GM18867 (cell line): ENCODE measurements around the gene ANKRD11.
"Not testable (repeated sequence)": the region's sequence is repeated elsewhere in the genome, so short reads cannot be mapped to it uniquely, and the experiment has no call there.

Experiments
- ATAC-seq: cut with Tn5 transposase; IDR thresholded peaks from one replicate; pipeline ENCODE4 v1.9.1; 2021; ENCODE audit warnings: mild to moderate bottlenecking, moderate library complexity; ENCODE audit not compliant: unreplicated experiment

Gene ANKRD11

GRCh38 chr16:89369266-89369895 is 121.0 kb downstream of the ANKRD11 start:
- no peak for ATAC-seq

DNA sequence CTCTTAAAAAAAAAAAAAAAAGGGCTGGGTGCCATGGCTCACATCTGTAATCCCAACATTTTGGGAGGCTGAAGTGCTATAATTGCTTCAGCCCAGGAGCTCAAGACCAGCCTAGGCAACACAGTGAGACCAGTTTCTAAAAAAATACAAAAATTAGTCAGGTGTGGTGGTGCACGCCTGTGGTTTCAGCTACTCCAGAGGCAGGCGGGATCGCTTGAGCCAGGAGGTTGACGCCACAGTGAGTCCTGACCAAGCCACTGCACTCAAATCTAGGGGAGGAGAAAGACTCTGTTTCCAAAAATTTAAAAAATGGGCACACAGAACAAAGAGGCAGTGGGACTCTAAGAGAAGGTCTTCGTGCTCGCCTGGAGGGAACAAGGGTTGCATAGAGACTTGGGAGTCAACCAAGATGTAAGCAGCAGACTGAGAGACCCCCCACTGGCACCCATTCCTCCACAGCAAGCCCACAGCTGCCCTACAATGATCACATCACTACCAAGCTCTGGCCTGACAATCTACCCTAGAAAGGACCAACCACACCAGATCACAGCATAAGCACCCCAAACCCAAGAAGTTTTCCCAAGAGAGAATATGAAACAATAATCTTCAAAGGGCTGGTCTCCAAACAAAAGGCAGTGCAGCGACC is 121.6 kb downstream of the ANKRD11 start:
- no peak for ATAC-seq

GRCh38 chr16:89367538-89367915 is 122.8 kb downstream of the ANKRD11 start:
- no peak for ATAC-seq

GRCh38 chr16:89366561-89367537 is 123.5 kb downstream of the ANKRD11 start:
- no peak for ATAC-seq

- no peak for ATAC-seq
Measured at GRCh38 chr16:89365996-89366395, 124.4 kb downstream of the ANKRD11 start.

DNA sequence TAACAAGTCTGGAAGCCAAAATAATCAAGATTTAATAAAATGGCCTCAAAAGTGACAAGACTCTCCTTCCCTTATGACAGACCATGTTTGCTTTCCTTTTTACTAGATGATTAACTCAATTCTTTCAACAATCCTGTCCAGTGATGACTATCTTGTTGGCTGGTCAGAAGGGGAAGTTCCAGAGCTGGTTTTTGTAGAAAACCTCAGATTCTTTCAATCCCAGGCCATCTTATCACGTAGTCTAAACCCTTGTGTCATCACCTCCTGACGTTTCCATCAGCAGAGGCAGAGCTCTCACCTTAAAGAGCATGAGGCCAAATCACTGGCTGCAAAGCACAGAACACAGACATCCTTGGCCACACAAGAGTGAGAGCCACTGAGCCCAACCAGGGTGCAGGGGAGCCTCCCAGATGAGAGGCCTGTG is 125.3 kb downstream of the ANKRD11 start:
- no peak for ATAC-seq

- ATAC-seq, result no peak
Measured at GRCh38 chr16:89364606-89365005, 125.8 kb downstream of the ANKRD11 start.

DNA sequence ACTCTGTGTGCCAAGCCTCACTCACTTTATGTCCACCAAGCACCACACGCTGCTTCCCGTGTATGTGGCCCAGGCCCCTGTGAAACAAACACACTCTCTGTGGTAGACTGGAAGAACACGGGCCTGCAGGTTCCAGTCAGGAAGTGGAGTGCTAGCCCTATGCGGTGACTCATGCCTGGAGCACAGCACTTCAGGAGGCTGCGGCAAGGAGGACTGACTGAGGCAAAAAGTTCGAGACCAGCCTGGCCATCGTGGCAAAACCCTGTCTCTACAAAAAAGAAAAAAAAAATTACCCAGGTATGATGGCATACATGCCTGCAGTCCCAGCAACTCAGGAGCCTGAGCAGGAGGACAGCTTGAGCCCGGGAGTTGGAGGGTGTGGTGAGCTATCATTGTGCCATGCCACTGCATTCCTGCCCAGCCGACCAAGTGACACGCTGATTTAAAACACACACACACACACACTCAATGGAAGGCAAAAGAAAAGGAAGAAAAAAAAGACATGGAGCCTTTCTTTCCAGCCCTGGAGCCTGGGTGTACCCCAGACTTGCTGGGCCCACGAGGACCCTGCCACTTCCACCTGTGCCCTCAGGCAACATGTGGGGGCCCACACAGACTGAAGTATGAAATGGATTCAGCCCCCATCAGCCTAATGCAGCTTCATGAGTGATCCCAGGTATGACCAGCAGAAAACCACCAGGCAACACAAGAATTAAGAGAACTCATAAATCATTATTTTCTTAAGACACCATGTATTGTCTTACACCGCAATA is 126.6 kb downstream of the ANKRD11 start:
- no peak for ATAC-seq

DNA sequence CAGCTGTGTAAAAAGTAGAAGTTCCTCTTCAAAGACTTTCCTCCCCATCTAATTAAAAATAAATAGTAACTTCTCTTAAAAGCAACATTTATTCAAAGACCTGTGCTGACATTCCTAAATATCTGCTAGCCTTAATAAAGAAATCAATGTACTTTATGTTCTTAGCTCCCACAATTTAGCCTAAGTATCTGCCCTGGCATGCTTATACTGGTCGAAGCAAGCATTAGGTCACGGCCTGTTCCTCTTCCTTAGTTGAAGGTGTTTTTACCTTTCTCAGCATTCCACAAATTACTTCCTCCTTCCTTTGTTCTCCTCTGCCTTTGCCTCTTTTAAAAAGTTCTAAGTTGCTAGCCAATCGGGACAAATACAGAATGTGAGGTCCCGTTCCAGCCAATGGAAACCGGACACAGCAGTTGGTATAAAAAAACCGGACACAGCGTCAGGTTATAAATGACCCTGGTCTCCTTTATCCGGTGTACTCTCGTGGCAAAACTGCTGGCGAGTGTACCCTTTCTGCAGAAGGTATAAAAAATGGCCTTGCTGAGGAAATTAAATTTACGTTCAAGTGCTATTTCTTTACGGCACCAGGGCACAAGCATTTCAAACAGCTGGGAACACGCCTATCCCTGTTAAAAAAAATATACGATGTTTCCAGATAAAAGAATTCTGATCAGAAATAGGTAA is 127.7 kb downstream of the ANKRD11 start:
- not testable (repeated sequence) for ATAC-seq

- peak; percentile 63 for ATAC-seq
Measured at GRCh38 chr16:89361751-89362539, 128.4 kb downstream of the ANKRD11 start.

GRCh38 chr16:89360760-89361435 is 129.5 kb downstream of the ANKRD11 start:
- ATAC-seq, result peak; percentile 50

- no peak for ATAC-seq
Measured at GRCh38 chr16:89359264-89360147, 130.9 kb downstream of the ANKRD11 start.

DNA sequence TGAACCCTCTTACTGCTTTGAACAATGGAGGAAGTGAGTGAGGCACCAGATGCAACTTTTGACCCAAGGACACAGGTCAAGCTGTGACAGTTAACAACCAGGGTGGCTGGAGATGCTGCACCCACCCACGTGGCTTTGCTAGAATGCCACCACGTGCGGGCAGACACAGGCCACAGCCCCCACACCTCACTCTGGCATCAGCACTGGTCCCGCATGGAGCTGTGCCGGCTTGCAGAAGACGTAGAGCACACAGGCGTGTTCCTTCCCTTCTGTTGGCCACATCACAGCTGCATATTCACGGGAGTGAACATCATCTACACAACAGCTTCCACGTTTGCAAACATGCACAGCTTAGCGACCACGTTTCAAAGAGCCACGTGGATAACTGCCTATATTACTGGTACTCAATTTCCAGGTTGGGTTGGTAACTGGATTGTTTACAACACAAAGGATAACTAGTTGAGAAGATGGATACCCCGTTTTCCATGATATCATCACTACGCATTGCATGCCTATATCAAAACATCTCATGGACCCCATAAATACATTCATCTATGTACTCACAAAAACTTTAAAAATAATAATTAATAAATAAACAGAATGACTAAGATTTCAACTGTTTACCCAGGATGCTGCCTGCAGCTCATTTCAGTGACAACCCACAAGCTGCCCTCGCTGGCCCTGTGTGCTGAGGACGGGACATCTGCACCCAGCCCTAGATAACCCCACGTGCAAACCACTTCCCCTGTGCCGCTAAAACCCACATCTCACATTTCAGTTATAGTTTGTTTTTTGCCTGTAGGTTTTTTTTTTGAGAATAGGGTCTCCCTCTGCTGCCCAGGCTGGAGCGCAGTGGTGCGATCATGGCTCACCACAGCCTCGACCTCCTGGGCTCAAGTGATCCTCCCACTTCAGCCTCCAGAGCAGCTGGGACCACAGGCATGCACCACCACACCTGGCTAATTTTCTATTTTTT is 132.0 kb downstream of the ANKRD11 start:
- no peak for ATAC-seq

DNA sequence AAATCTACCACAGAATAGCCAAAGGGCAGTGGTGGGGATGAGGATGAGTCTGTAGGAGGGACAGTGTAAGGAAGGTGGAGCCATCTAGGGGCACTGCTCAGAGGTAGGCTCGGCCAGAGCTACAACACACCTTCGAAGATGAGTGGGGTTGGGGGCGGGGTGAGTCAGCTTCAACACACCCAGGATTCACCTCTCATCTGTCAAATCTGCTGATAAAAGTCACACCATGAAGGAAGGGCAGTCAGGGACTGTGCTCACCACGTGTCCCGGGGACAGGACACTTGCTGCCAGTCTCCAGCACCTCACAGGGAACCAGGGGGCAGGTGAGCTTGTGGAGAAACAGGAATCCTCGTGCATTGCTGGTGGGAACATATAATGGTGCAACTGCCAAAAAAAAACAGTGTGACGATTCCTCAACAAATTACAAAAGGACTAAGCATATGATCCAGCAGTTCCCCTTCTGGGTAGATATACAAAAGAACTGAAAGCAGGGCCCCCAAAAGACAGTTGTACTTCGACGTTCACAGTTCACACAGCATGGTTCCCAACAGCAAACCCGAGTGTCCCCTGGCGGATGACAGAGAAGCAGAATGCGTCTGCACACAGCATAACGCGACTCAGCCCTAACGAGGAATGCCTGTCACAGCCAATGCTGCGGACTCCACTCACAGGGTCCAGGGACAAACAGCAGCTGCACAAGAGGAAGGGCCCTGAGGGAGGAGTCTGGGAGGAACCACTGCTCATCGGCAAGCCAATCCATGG is 133.1 kb downstream of the ANKRD11 start:
- no peak for ATAC-seq

DNA sequence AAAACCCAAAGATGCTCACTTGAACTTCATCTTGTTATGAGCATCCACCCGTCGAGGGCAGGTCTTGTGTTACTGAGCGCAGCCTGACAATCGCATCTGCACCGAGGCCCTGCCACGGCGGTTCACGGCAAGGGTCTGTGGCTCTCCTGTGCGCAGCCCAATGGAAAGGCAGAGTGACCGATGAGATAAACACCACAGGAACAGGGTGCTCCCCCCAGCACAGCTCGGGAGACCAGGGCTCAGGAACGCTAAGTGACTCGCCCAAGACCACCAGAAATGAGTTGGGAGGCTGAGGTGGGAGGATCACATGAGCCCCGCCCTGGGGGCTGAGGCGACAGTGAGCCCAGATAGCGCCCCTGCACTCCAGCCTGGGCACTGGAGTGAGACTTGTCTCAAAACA is 134.7 kb downstream of the ANKRD11 start:
- ATAC-seq, result no peak

- no peak for ATAC-seq
Measured at GRCh38 chr16:89355007-89355406, 135.4 kb downstream of the ANKRD11 start.
